MM.1S (cell line): ENCODE measurements around the gene NEDD4.

Experiments used
- CTCF ChIP-seq: fragments of 300-600 bp; sonication (generic); IDR thresholded peaks from 2 replicates; pipeline ENCODE4 v1.5.1; 2016; ENCODE audit warnings: antibody characterized with exemption, low read length, mixed read lengths
- EZH2 ChIP-seq: fragments of 300-600 bp; sonication (generic); optimal IDR thresholded peaks from 2 replicates; pipeline ENCODE3; 2017; ENCODE audit warnings: low read depth, mild to moderate bottlenecking, antibody characterized with exemption, low read length, mixed read lengths
- EZH2phosphoT487 ChIP-seq: fragments of 300-600 bp; sonication (generic); IDR thresholded peaks from 2 replicates; pipeline ENCODE4 v1.6.1; 2018; ENCODE audit warnings: antibody characterized with exemption, low read length

GRCh38 chr15:55835866-55836265, 157.5 kb downstream of the NEDD4 start:
- TF ChIP-seq CTCF, result no peak
- no peak for TF ChIP-seq EZH2phosphoT487
- no peak for TF ChIP-seq EZH2
